ENCODE results near the gene SDR9C7.
"Not testable (repeated sequence)": the region's sequence is repeated elsewhere in the genome, so short reads cannot be mapped to it uniquely, and the experiment has no call there.

SDR9C7 gene

DNA sequence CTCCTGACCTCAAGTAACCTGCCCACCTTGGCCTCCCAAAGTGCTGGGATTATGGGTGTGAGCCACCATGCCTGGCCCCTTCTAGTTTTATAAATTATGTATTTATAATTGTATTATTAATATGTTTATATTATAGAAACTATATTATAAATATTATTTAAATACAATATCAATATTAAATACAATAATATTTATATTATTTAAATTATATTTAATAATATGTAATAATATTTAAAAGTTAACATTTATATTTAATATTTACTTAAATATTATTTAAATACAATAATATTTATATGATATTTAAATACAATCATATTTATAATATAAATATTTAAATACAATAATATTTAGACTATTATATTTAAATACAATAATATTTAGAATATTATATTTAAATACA, 20.0 kb downstream of the SDR9C7 start:
- no peak for DNase-seq

DNA sequence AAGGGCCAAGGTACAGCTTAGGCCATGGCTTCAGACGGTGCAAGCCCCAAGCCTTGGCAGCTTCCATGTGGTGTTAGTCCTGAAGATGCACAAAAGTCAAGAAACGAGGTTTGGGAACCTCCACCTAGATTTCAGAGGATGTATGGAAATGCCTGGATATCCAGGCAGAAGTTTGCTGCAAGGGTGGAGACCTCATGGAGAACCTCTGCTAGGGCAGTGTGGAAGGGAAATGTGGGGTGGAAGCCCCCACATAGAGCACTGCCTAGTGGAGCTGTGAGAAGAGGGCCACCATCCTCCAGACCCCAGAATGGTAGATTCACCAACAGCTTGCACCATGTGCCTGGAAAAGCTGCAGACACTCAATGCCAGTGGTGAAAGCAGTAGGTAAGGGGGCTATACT, 24.8 kb downstream of the SDR9C7 start:
- DNase-seq: not testable (repeated sequence)

DNA sequence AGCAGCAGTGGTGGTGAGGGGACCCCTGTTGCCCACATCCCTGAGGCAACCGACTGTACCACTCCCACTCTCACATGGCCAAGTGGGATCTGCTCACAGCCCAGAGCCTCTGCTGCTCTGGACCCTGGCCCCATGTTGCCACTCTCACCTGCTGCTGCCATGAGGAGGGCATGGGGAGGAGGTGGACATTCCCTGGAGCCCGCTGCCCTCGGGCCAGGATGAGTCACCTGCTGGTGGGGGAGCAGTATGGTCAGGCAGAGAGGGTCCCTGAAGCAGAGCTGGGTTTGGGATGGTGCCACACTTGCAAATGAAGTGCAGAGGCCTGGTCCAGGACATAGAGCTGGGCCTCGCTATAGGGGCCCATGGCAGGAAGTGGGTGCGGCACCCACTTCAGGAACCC, 26.1 kb downstream of the SDR9C7 start:
- no peak for DNase-seq

GRCh38 chr12:56905852-56906251, 28.4 kb downstream of the SDR9C7 start:
- no peak for DNase-seq

DNA sequence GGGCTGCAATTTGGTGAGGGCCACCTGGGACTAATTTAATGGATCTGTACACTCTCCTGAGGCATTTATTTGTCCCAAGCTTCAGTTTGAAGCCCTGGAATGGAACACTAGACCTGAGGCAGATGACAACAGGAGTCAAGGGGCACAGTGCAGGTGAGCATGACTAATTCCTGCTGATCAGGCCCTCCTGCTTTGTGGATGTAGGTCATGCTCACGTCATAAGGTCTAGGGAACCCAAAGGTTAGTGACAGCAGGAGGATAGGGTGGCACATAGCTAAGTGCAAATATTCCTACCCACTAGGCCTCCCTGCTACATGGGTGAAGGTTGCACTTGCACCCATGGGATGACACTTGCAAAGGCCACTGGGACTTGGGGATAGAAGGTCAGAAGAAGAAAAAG, 30.8 kb downstream of the SDR9C7 start:
- DNase-seq: no peak

- DNase-seq: not testable (repeated sequence)
Observed at GRCh38 chr12:56901313-56901712, 32.9 kb downstream of the SDR9C7 start.

DNA sequence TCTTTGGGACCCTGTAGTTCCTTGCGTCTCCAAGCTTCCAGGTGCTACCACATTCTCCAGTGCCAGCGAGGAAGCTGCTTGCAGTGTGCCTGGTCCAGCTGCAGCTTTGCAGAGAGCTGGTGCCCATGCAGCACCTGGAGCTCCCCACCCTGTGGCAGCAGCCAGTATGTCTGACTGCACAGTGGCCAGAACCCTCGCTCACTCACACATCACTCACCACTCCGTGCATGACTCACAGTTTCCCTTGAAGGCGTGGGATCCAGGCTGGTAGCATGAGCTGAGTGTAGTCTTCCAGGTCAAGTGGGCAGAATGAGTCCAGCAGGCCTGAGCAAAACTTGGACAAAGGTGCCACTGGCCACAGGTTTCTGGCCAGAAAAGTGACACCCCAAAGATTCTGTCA, 33.6 kb downstream of the SDR9C7 start:
- DNase-seq: no peak

DNA sequence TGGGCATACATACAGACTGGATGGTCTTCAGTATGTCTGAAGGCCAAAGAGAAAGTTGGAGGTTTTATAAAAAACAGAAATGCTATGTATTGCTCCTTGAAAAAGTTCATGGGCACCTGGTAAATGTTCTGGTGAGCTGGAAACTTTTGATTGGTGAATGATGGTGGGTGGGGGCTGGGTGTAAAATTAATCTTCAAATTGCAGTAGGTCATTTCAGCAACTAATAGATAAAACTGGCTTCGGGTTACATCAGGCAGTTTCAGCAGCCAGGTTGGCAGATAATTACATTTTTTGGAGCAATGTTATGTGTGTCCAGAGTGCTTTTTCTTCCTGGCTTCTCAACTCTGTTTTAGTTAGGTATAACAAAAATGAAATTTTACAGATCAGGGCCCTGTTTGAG, 35.3 kb downstream of the SDR9C7 start:
- no peak for DNase-seq

GRCh38 chr12:56897844-56898361, 36.3 kb downstream of the SDR9C7 start:
- no peak for DNase-seq

DNA sequence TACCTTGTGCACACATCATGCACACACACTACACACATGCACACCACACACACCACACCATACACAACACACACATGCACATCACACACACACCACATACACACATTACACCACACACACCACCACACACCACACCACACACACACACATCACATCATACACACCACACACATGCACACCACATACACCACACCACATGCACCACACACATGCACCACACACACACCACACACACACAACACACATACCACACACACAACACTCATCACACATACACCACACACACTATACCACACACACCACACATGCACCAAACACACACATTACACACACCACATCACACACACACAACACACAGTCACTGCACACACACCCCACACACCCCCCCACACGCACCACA, 38.1 kb downstream of the SDR9C7 start:
- no peak for DNase-seq

DNA sequence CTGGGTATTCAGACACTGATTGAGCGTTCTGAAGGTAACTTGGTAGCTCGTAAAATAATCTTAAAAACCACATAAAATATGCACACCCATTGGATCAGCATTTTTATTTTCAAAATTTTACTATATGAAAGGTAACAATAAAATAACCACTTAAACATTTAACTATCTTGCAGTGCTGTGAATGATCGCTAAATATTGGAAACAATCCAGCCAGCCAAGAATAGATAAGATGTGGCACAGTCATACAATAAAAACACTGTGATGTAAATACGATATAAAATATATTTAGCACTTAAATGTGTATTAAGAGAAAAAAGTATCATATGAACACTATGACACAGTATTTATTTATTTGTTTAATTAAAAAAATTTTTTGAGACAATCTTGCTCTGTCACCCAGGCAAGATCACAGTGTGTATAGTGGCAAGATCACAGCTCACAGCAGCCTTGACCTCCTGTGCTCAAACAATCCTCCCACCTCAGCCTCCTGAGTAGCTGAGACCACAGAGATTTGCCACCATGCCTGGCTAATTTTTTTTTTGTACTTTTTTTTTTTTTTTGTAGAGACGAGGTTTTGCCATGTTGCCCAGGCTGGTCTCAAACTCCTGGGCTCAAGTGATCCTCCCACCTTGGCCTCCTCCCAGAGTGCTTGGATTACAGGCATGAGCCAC, 39.4 kb downstream of the SDR9C7 start:
- DNase-seq: no peak

- DNase-seq: not testable (repeated sequence)
Observed at GRCh38 chr12:56891885-56892284, 42.3 kb downstream of the SDR9C7 start.

DNA sequence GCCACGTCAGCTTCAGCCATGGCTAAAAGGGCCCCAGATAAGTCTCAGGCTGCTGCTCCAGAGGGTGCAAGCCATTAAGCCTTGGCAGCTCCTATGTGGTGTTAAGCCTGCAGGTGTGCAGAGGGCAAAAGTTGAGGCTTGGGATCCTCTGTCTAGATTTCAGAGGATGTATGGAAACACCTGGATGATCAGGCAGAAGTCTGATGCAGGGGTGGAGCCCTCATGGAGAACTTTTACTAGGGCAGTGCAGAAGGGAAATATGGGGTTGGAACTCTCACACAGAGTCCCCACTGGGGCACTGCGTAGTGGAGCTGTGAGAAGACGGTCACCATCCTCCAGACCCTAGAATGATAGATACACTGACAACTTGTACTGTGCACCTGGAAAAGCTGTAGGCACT, 47.9 kb downstream of the SDR9C7 start:
- DNase-seq: no peak

- DNase-seq: no peak
Observed at GRCh38 chr12:56885316-56885715, 48.9 kb downstream of the SDR9C7 start.

DNA sequence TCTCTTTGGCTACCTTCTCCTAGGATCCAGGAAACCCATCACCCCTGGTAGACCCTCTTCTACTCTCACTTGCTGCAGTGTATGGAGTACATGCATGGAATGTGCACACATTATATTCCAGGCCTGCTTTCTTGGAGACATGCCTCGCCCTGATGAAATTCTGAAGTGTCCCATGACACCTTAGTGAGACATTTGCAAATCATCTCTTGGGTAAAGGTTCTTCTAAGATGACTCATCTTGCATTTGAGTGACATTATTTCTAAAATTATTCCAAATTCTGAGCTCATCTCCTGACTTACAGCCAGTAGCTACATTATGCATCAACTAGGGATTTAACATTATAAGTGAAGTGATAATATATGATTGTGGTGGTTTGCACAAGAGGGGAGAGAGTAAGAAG, 49.8 kb downstream of the SDR9C7 start:
- no peak for DNase-seq

DNA sequence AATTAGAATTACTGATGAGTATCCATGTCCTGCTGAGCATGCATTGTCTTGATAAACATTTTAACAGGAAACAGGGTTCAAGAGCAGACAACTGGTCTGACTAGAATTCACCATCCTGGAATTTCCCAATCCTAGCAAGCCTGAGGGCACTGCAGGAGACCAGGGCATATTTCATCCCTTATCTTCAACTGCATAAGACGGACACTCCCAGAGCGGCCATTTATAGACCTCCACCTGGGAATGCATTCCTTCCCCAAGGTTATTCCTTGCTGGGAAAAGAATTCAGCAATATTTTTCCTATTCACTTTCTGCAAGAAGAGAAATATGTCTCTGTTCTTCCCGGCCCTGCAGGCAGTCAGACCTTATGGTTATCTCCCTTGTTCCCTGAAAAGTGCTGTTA, 51.8 kb downstream of the SDR9C7 start:
- not testable (repeated sequence) for DNase-seq

DNA sequence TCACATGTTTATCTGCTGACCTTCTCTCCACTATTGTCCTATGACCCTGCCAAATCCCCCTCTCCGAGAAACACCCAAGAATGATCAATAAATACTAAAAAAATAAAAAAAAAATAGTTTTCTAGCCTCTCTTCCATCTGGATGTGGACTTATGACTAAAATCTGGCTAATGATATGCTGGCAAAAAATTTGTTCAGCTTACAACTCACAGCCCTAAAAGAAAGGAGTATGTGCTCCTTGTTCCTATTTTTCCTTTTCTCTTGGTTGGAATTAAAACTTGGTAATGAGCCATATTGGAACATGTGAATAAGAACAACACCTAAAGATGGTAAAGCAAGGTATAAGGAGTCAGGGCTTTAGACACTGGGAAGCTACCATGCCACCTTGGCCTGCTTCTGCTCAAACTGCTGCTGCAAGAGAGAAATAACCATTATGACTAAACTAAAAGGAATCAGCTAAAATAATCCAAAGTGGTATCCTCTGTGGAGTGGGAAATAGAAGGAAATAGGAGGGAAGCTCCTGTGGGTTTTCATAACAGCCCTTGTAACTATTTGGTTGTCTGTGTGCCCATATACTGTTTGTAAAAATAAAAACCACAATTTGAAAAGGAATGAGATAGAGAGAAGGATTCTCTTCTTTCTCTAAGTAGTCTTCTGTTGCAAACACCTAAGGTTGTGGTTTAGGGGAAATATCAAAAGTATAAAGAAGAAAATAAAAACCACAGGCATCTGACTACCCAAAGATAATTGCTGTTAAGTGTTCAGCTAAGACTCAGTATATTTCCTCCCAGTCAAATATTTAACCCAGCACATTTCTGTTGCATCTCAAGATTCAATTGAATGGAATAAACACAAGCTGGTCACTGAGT, 53.8 kb downstream of the SDR9C7 start:
- DNase-seq: no peak

DNA sequence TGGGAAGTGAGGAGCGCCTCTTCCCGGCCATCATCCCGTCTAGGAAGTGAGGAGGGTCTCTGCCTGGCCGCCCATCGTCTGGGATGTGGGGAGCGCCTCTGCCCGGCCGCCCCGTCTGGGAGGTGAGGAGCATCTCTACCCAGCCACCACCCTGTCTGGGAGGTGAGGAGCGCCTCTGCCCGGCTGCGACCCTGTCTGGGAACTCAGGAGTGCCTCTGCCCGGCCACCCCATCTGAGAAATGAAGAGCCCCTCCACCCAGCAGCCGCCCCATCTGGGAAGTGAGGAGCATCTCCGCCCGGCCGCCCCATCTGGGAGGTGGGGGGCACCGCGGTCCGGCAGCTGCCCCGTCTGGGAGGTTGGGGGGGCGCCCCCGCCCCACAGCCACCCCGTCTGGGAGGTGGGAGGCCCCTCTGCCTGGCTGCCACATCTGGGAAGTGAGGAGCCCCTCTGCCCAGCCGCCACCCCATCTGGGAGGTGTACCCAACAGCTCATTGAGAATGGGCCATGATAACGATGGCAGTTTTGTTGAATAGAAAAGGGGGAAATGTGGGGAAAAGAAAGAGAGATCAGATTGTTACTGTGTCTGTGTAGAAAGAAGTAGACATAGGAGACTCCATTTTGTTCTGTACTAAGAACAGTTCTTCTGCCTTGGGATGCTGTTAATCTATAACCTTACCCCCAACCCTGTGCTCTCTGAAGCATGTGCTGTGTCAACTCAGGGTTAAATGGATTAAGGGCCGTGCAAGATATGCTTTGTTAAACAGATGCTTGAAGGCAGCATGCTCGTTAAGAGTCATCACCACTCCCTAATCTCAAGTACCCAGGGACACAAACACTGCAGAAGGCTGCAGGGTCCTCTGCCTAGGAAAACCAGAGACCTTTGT, 54.7 kb downstream of the SDR9C7 start:
- not testable (repeated sequence) for DNase-seq

DNA sequence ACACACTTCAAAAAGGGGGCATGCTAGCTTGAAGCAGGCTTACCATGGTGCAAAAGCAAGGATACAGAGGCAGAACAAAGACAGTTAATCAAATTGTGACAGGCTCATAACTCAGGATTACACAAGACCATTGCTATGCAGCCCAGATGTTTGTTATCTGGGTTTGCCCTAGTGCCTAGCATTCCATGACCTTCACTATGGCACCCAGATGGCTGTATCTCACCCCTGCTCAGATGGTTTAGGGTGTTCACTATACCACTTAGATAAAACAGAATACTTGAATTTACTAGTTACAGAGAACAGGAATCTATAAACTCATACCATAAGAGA, 56.2 kb downstream of the SDR9C7 start:
- no peak for DNase-seq

DNA sequence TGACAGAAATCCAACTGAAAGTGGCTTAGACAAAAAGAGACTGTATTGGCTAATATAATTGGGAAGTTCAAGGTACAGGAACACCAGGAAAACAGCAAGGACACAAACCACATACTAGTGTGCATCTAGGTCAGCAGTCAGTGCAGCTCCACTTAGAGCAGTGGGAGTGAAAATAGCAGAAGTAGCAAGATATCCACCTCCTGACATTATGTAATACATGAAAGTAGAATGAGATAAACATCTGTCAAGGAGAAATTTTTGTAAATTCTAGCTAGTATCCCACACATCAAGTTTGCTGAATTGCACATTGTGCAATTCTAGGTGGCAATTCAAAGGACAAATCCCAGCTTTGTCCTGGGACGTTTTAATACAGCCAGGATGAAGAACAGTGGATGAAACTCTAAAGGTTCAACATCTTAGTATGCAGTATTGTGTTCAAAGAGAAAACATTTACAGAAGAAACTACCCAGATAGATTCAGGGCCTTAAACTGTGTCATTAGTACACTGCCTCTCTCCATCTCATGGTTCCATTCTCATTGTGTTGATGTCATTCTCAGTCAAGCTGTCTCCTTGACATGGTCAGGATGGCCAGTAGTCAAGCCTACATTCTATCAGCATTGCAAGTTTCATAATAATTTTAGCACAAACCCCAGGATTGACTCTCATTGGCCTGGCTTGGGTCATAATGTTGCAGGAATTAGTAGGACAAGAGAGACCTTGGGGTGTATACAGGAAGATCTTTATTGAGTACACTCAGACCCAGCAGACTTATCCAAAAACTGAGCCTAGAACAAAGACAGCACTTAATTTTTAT, 56.8 kb downstream of the SDR9C7 start:
- DNase-seq: no peak

GRCh38 chr12:56874821-56875220, 59.4 kb downstream of the SDR9C7 start:
- no peak for DNase-seq

GRCh38 chr12:56873382-56873781, 60.8 kb downstream of the SDR9C7 start:
- no peak for DNase-seq

All from NCI-H187 (cell line).